GM12878 (cell line): Measurements from ENCODE around the gene P2RY11. TPM values are rescaled to one million over a fixed set of nuclear protein-coding genes. Genes with fewer than 3 reads are reported as not detected.
A peak's percentile ranks its signal among the peaks of the same experiment; 100 is the strongest.

Experiments
- ATAC-seq: fragments of 200-7000 bp; cut with Tn5 transposase; 3 replicates; pipeline ENCODE4 v1.9.1; 2020; ENCODE audit warnings: mild to moderate bottlenecking, moderate library complexity
- BruUV-seq: library from RNA; stranded (reverse); fragments of 400-500 nt; replicated peaks from 2 replicates; lab custom pipeline; 2021; lab: Mats Ljungman, UMichigan
- CTCF ChIA-PET: fragments of 300-600 bp; sonication (Branson Sonifier 250); formaldehyde crosslinking; extraction: SDS; loops from one replicate; lab custom pipeline; 2021; ENCODE audit warnings: inconsistent platforms; lab: Yijun Ruan, JAX
- POLR2A ChIA-PET: fragments of 350-600 bp; formaldehyde crosslinking; extraction: SDS; loops from one replicate; lab custom pipeline; 2021; ENCODE audit warnings: inconsistent platforms; lab: Charles Lee
- RAD21 ChIA-PET: fragments of 300-600 bp; sonication (Branson Sonifier 250); formaldehyde crosslinking; loops from one replicate; lab custom pipeline; 2023; ENCODE audit warnings: antibody characterized with exemption; ENCODE audit not compliant: unreplicated experiment; lab: Charles Lee
- SMC1A ChIA-PET: fragments of 300-600 bp; sonication (Branson Sonifier 250); formaldehyde crosslinking; loops from one replicate; lab custom pipeline; 2023; ENCODE audit not compliant: unreplicated experiment, uncharacterized antibody; lab: Charles Lee
- DNase-seq: peaks from one replicate; pipeline ENCODE4 v3.0.0-alpha.2; 2011; ENCODE audit warnings: low read depth, low spot score
- FAIRE-seq: peaks from 3 replicates; lab custom pipeline; 2011; peaks lifted over from hg19 to GRCh38; lab: Jason Lieb, UNC
- H2AFZ ChIP-seq: 2 replicates; pipeline ENCODE4 v1.6.0; 2011; ENCODE audit warnings: low read depth, low read length, control low read depth; ENCODE audit not compliant: control insufficient read depth
- H3K27ac ChIP-seq: 2 replicates; pipeline ENCODE4 v1.5.1; 2011; ENCODE audit warnings: control low read depth; ENCODE audit not compliant: control insufficient read depth, insufficient read depth
- H3K27me3 ChIP-seq, 2 experiments: replicated peaks in 1 of 2; 2 replicates each; pipeline versions ENCODE4 v1.6.0 to v1.6.1; 2011; ENCODE audit warnings: low read length in 1 of 2; ENCODE audit not compliant: control insufficient read depth in 2 of 2, insufficient read depth in 2 of 2
- H3K36me3 ChIP-seq, 2 experiments: 2 replicates each; pipeline ENCODE4 v1.5.1; 2011; ENCODE audit warnings: low read length in 1 of 2; ENCODE audit not compliant: control insufficient read depth in 2 of 2, insufficient read depth in 2 of 2
- H3K4me1 ChIP-seq: 2 replicates; pipeline ENCODE4 v1.6.1; 2011; ENCODE audit warnings: mild to moderate bottlenecking, low read length, moderate library complexity, mixed read lengths; ENCODE audit not compliant: control insufficient read depth, insufficient read depth
- H3K4me2 ChIP-seq: 2 replicates; pipeline ENCODE4 v1.6.0; 2011; ENCODE audit warnings: control low read depth; ENCODE audit not compliant: control insufficient read depth, insufficient read depth
- H3K4me3 ChIP-seq: fragments of 200-600 bp; sonication (generic); 2 replicates; pipeline ENCODE4 v1.5.1; 2016
- H3K79me2 ChIP-seq: 2 replicates; pipeline ENCODE4 v1.6.0; 2011; ENCODE audit warnings: low read length; ENCODE audit not compliant: control insufficient read depth, insufficient read depth
- H3K9ac ChIP-seq: 2 replicates; pipeline ENCODE4 v1.8.0; 2011; ENCODE audit warnings: low read length, control low read depth, mixed read lengths; ENCODE audit not compliant: control insufficient read depth, insufficient read depth
- H3K9me3 ChIP-seq: replicated peaks from 3 replicates; pipeline ENCODE4 v1.5.1; 2011; ENCODE audit warnings: mild to moderate bottlenecking, low read length; ENCODE audit not compliant: control insufficient read depth, insufficient read depth
- H4K20me1 ChIP-seq: 2 replicates; pipeline ENCODE4 v1.6.0; 2011; ENCODE audit not compliant: control insufficient read depth, insufficient read depth
- BACH1 ChIP-seq: fragments of 450-650 bp; IDR thresholded peaks from 2 replicates; pipeline ENCODE4 v1.6.1; 2017; ENCODE audit warnings: mild to moderate bottlenecking, borderline replicate concordance
- CHD4 ChIP-seq: fragments of 200-600 bp; sonication (generic); IDR thresholded peaks from 2 replicates; pipeline ENCODE4 v1.6.1; 2016; ENCODE audit warnings: mild to moderate bottlenecking
- EED ChIP-seq: sonication (generic); IDR thresholded peaks from 2 replicates; pipeline ENCODE4 v1.6.1; 2016; ENCODE audit warnings: antibody characterized with exemption, low read depth
- MTA2 ChIP-seq: fragments of 450-650 bp; IDR thresholded peaks from 2 replicates; pipeline ENCODE4 v1.6.1; 2016; ENCODE audit warnings: low read depth, mild to moderate bottlenecking, moderate library complexity
- MYC ChIP-seq: IDR thresholded peaks from 2 replicates; pipeline ENCODE4 v1.6.1; 2011; ENCODE audit warnings: mild to moderate bottlenecking, low read length, moderate library complexity, inconsistent platforms; ENCODE audit not compliant: insufficient read depth, insufficient replicate concordance, insufficient read length, severe bottlenecking
- NR2C2 ChIP-seq: IDR thresholded peaks from 2 replicates; pipeline ENCODE4 v1.6.1; 2011; ENCODE audit warnings: borderline replicate concordance, low read depth; ENCODE audit not compliant: control insufficient read depth, insufficient read length
- SP1 ChIP-seq: IDR thresholded peaks from one replicate; pipeline ENCODE4 v1.6.1; 2011; ENCODE audit warnings: low read depth, low read length
- STAT3 ChIP-seq: IDR thresholded peaks from 2 replicates; pipeline ENCODE4 v1.6.1; 2011; ENCODE audit warnings: low read depth, low read length, improper control_type of control experiment
- in situ Hi-C: fragments of 300-500 bp; cut with MboI; formaldehyde crosslinking; loops from 9 replicates; pipeline ENCODE4 v1.14.3; 2018; ENCODE audit warnings: mixed read lengths
- intact Hi-C: fragments of 100-400 bp; cut with micrococcal nuclease; formaldehyde crosslinking; loops from one replicate; pipeline ENCODE4 v1.14.2; 2022; ENCODE audit not compliant: unreplicated experiment
- polyA plus RNA-seq, 11 experiments: library from polyadenylated mRNA; depleted of rRNA in 4 of 11; unstranded in 6 of 11; stranded (reverse) in 5 of 11; fragments of >200 nt; fragmentation: Nextera tagmentation in 4 of 11; fragmentation: Illumina TruSeq in 1 of 11; extraction: Ambion mirVana in 4 of 11; extraction: Trizol in 1 of 11; gene quantifications; 1 replicate in 1 of 11; 2 replicates in 10 of 11; pipeline versions ENCODE4 v1.2.1 to v1.2.3, GENCODE V29; 2011 to 2016; ENCODE audit warnings: inconsistent platforms in 2 of 11, missing spikeins in 2 of 11, low read depth in 1 of 11
- total RNA-seq, 4 experiments: library from RNA; depleted of rRNA in 3 of 4; stranded (reverse); fragments of >200 nt in 3 of 4; fragmentation: Illumina TruSeq in 1 of 4; extraction: Trizol in 1 of 4; gene quantifications; 2 replicates each; pipeline versions ENCODE4 v1.2.1 to v1.2.3, GENCODE V29; 2013 to 2021
- TF ChIP-seq, protein P1 (sequence below): fragments of 150-350 bp; IDR thresholded peaks from 2 replicates; pipeline ENCODE4 v1.6.1; 2014; ENCODE audit warnings: mild to moderate bottlenecking, low read depth, low read length

The P2RY11 gene
- total and polyA plus RNA-seq, 10 of the 15 experiments (the other 5 are each of a cell fraction or from before 2014, with no cell fraction given) = 0.14 to 46.5 (median 7.6) TPM

- RAD21 ChIA-PET = interaction anchor here (0.6 to 9.6 kb wide), 16 partner anchors 8 to 324 kb away, joined by 3 to 166 read pairs (median 4); partner anchors contain the start of genes EIF3G, ICAM1, MRPL4 and P2RY11
- Histone ChIP-seq H3K9me3 (no peaks in the 10 kb centered on the region), H3K4me1 (peaks cover 42% of the 10 kb centered on the region), H4K20me1 (no peaks in the 10 kb centered on the region), H3K79me2 (peaks cover 36% of the 10 kb centered on the region), H3K27me3 (no peaks in the 10 kb centered on the region), H2AFZ (no peak overlapping the region), H3K36me3 (peaks cover 9 to 11% of the 10 kb centered on the region in 2 experiments; a peak in 3 of 4 replicates), H3K4me3 (peak overlapping the region; percentile 46; the same call in 1 of the 2 replicates), H3K9ac (peak overlapping the region; percentile 95), H3K27ac (peak overlapping the region; percentile 100), H3K4me2 (peak overlapping the region; percentile 94)
- in situ Hi-C loops (loop anchor here (5.0 kb wide), 1 partner anchor 133 kb away; no protein-coding TSS in a partner anchor), intact Hi-C loops (loop anchor here (2.0 to 10.0 kb wide), 2 partner anchors 133 to 281 kb away; partner anchors contain the start of gene TYK2)
- no peak for DNase-seq
- no peak for ATAC-seq
- SMC1A ChIA-PET = interaction anchor here (0.7 to 11.1 kb wide), 13 partner anchors 8 to 308 kb away, joined by 3 to 150 read pairs (median 5); partner anchors contain the start of genes ICAM1 and P2RY11
- CTCF ChIA-PET = interaction anchor here (0.6 to 9.5 kb wide), 12 partner anchors 8 to 299 kb away, joined by 3 to 171 read pairs (median 5); partner anchors contain the start of genes ICAM1, MRPL4 and P2RY11
- no peak for FAIRE-seq
- POLR2A ChIA-PET = interaction anchor here (0.6 to 4.6 kb wide), 13 partner anchors 8 to 1475 kb away, joined by 3 to 58 read pairs (median 4); partner anchors contain the start of genes P2RY11 and S1PR2
- BruUV-seq = no TSS peak
- no peak for TF ChIP-seq CHD4
- no peak for TF ChIP-seq SP1
- no peak for TF ChIP-seq EED
- no peak for TF ChIP-seq MYC
- TF ChIP-seq NR2C2 = no peak
- no peak for TF ChIP-seq BACH1
- TF ChIP-seq, protein P1, sequence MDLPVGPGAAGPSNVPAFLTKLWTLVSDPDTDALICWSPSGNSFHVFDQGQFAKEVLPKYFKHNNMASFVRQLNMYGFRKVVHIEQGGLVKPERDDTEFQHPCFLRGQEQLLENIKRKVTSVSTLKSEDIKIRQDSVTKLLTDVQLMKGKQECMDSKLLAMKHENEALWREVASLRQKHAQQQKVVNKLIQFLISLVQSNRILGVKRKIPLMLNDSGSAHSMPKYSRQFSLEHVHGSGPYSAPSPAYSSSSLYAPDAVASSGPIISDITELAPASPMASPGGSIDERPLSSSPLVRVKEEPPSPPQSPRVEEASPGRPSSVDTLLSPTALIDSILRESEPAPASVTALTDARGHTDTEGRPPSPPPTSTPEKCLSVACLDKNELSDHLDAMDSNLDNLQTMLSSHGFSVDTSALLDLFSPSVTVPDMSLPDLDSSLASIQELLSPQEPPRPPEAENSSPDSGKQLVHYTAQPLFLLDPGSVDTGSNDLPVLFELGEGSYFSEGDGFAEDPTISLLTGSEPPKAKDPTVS = no peak
- TF ChIP-seq STAT3 = no peak
- no peak for TF ChIP-seq MTA2
These were observed 7.4 kb upstream of the P2RY11 start for GRCh38 chr19:10104130-10104513.
